Progenitor cell of endocrine pancreas (in vitro differentiated cells): Measurements from ENCODE around the gene SHISAL1. TPM values are rescaled to one million over a fixed set of nuclear protein-coding genes. Genes with fewer than 3 reads are reported as not detected.

ENCODE experiments used
- DNase-seq: peaks from one replicate; pipeline ENCODE4 v3.0.0; 2021; ENCODE audit warnings: low spot score; ENCODE audit not compliant: unreplicated experiment
- H3K27ac Mint-ChIP-seq: 2 replicates; pipeline ENCODE4 v1.8.0; 2021; ENCODE audit warnings: mild to moderate bottlenecking, moderate library complexity, mixed read lengths
- H3K27me3 Mint-ChIP-seq: 2 replicates; pipeline ENCODE4 v1.8.0; 2021; ENCODE audit warnings: mixed read lengths
- H3K36me3 Mint-ChIP-seq: 2 replicates; pipeline ENCODE4 v1.8.0; 2022; ENCODE audit warnings: mixed read lengths; ENCODE audit not compliant: insufficient read depth
- H3K4me1 Mint-ChIP-seq: 2 replicates; pipeline ENCODE4 v1.8.0; 2021; ENCODE audit warnings: low read depth, mixed read lengths
- H3K4me3 Mint-ChIP-seq: 2 replicates; pipeline ENCODE4 v1.8.0; 2021; ENCODE audit warnings: low read depth, mild to moderate bottlenecking, moderate library complexity, mixed read lengths
- H3K9me3 Mint-ChIP-seq: 2 replicates; pipeline ENCODE4 v1.8.0; 2021; ENCODE audit warnings: low read depth, mixed read lengths
- CTCF ChIP-seq: fragments of 200-600 bp; sonication (generic); IDR thresholded peaks from one replicate; pipeline ENCODE4 v1.5.0; 2021; ENCODE audit warnings: antibody characterized with exemption, mild to moderate bottlenecking; ENCODE audit not compliant: unreplicated experiment
- total RNA-seq: library from RNA; stranded (reverse); gene quantifications from 2 replicates; pipeline ENCODE4 v1.2.1, GENCODE V29; 2021

The SHISAL1 gene
- total RNA-seq, 1 donor from 2014 or later: 0.46 TPM

GRCh38 chr22:44276706-44277356, 35.9 kb downstream of the SHISAL1 start:
- no peak for TF ChIP-seq CTCF
- Mint-ChIP-seq H3K36me3 (no peaks in the 10 kb centered on the region), H3K4me3 (no peak overlapping the region), H3K27me3 (peaks cover 34% of the 10 kb centered on the region), H3K4me1 (peaks cover 12% of the 10 kb centered on the region), H3K9me3 (no peaks in the 10 kb centered on the region), H3K27ac (no peak overlapping the region)
- DNase-seq: no peak

DNA sequence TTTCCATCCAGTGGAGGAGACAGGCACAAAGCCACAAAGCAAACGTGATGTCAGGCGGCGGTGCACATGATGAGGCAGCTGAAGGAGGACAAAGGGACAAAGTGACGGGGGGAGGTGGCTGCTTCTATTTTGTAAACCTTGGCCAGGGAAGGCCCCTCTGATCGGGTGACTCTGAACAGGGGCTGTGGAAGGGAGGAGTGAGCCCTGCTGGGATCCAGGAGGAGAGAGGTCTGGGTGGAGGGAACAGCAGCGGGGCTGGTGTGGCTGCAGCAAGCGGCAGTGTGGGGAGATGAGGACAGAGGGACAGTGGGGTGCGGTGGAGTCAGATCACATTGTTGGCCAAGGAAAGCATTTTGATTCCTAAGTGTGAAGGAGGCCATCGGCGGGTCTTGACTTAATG, 36.7 kb downstream of the SHISAL1 start:
- no peaks in the 10 kb centered on the region for H3K36me3 Mint-ChIP-seq
- H3K27ac Mint-ChIP-seq: no peak overlapping the region
- peaks cover 29% of the 10 kb centered on the region for H3K27me3 Mint-ChIP-seq
- TF ChIP-seq CTCF: no peak
- no peak for DNase-seq
- H3K4me3 Mint-ChIP-seq: no peak overlapping the region
- H3K9me3 Mint-ChIP-seq: no peaks in the 10 kb centered on the region
- H3K4me1 Mint-ChIP-seq: peaks cover 12% of the 10 kb centered on the region

DNA sequence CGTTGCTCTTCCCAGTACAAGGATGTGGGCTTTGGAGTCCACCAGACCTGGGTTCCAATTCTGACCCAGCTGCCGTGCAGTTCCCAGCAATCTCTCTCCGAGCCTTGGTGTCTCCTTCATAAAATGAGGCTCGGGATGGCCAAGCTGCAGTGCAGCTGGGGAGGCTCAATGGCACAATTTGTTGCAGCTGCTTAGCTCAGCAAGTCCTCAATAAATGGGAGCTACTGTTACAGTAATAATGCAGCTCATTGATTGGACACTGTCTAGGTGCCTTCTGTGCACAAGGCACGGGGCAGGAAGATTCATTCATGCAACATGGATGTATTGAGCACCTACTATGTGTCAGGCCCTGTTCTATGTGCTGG, 37.1 kb downstream of the SHISAL1 start:
- H3K9me3 Mint-ChIP-seq: no peaks in the 10 kb centered on the region
- TF ChIP-seq CTCF: no peak
- DNase-seq: no peak
- H3K36me3 Mint-ChIP-seq: no peaks in the 10 kb centered on the region
- H3K4me3 Mint-ChIP-seq: no peak overlapping the region
- H3K4me1 Mint-ChIP-seq: peaks cover 12% of the 10 kb centered on the region
- no peak overlapping the region for H3K27ac Mint-ChIP-seq
- peaks cover 28% of the 10 kb centered on the region for H3K27me3 Mint-ChIP-seq

- no peak for TF ChIP-seq CTCF
- H3K4me1 Mint-ChIP-seq: peaks cover 12% of the 10 kb centered on the region
- H3K4me3 Mint-ChIP-seq: no peak overlapping the region
- H3K9me3 Mint-ChIP-seq: no peaks in the 10 kb centered on the region
- peaks cover 32% of the 10 kb centered on the region for H3K27me3 Mint-ChIP-seq
- DNase-seq: no peak
- H3K36me3 Mint-ChIP-seq: no peaks in the 10 kb centered on the region
- no peak overlapping the region for H3K27ac Mint-ChIP-seq
These were observed 37.7 kb downstream of the SHISAL1 start for GRCh38 chr22:44274918-44275630.

DNA sequence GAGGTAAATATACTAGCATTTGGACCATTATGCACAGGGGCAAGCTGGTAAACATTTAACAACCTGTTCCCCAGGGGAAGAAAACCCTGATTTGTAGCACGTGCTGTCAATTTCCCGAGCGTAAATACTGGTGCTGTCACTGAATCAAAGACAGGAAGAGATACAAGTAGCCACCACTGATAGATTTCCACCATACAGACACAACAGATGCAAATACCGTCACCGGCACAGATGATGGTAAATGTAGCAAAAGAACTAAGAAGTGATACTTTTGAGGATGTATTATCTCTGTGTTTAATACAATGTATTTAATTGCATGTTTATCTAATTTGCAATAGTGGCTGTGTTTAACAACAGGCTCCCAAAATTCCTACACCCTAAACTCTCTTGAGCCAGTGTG, 39.6 kb downstream of the SHISAL1 start:
- Mint-ChIP-seq H3K4me1 (peaks cover 12% of the 10 kb centered on the region), H3K9me3 (no peaks in the 10 kb centered on the region), H3K27me3 (peaks cover 26% of the 10 kb centered on the region), H3K36me3 (no peaks in the 10 kb centered on the region), H3K27ac (peak overlapping the region; percentile 17), H3K4me3 (no peak overlapping the region)
- no peak for TF ChIP-seq CTCF
- no peak for DNase-seq
